Neural cell (in vitro differentiated cells): ENCODE measurements around the gene FOXO3. TPM values are rescaled to one million over a fixed set of nuclear protein-coding genes. Genes with fewer than 3 reads are reported as not detected.

Experiments
- H2AFZ ChIP-seq: fragments of 200-600, 300-800 bp; sonication (generic), shearing (Covaris generic); 2 replicates; pipeline ENCODE4 v1.6.0; 2014; ENCODE audit warnings: low read depth, mild to moderate bottlenecking, antibody characterized with exemption, low read length, moderate library complexity
- H3F3A ChIP-seq: fragments of 200-600 bp; shearing (Covaris generic); 2 replicates; pipeline ENCODE4 v1.6.1; 2016; ENCODE audit warnings: mild to moderate bottlenecking, moderate library complexity, mixed read lengths, antibody characterized with exemption, low read length; ENCODE audit not compliant: insufficient read depth, poor library complexity, severe bottlenecking
- H3K27ac ChIP-seq: fragments of 200-600, 300-800 bp; sonication (generic), shearing (Covaris generic); 2 replicates; pipeline ENCODE4 v1.5.1; 2014; ENCODE audit warnings: mild to moderate bottlenecking, low read length, moderate library complexity
- H3K27me3 ChIP-seq: fragments of 300-800, 200-600 bp; sonication (generic), shearing (Covaris generic); 2 replicates; pipeline ENCODE4 v1.6.0; 2014; ENCODE audit warnings: mild to moderate bottlenecking, low read depth, low read length, moderate library complexity; ENCODE audit not compliant: insufficient read depth
- H3K36me3 ChIP-seq: fragments of 300-800, 200-600 bp; sonication (generic), shearing (Covaris generic); 2 replicates; pipeline ENCODE4 v1.5.1; 2014; ENCODE audit warnings: mild to moderate bottlenecking, antibody characterized with exemption, low read length, moderate library complexity; ENCODE audit not compliant: insufficient read depth
- H3K4me2 ChIP-seq: fragments of 300-800, 200-600 bp; sonication (generic), shearing (Covaris generic); 2 replicates; pipeline ENCODE4 v1.6.0; 2014; ENCODE audit warnings: mild to moderate bottlenecking, low read length
- H3K4me3 ChIP-seq: fragments of 300-800, 200-600 bp; sonication (generic), shearing (Covaris generic); 2 replicates; pipeline ENCODE4 v1.5.1; 2014; ENCODE audit warnings: mild to moderate bottlenecking, low read length, moderate library complexity
- H3K79me2 ChIP-seq: fragments of 200-600 bp; shearing (Covaris generic); replicated peaks from 2 replicates; pipeline ENCODE4 v1.6.0; 2014; ENCODE audit warnings: mild to moderate bottlenecking, low read length, moderate library complexity; ENCODE audit not compliant: insufficient read depth
- H3K9ac ChIP-seq: fragments of 300-800, 200-600 bp; sonication (generic), shearing (Covaris generic); 2 replicates; pipeline ENCODE4 v1.6.1; 2016; ENCODE audit warnings: mild to moderate bottlenecking, low read length, mixed read lengths
- H3K9me2 ChIP-seq: fragments of 200-600 bp; shearing (Covaris generic); 2 replicates; pipeline ENCODE4 v1.6.1; 2016; ENCODE audit warnings: mild to moderate bottlenecking, low read length, mixed read lengths; ENCODE audit not compliant: insufficient read depth
- H3K9me3 ChIP-seq: fragments of 200-600, 300-800 bp; sonication (generic), shearing (Covaris generic); 2 replicates; pipeline ENCODE4 v1.6.1; 2016; ENCODE audit warnings: mild to moderate bottlenecking, mixed run types, low read length, moderate library complexity, mixed read lengths
- H4K20me1 ChIP-seq: fragments of 200-600 bp; shearing (Covaris generic); 2 replicates; pipeline ENCODE4 v1.6.1; 2016; ENCODE audit warnings: mild to moderate bottlenecking, mixed run types; ENCODE audit not compliant: insufficient read depth
- CTCF ChIP-seq: fragments of 450-650 bp; IDR thresholded peaks from 2 replicates; pipeline ENCODE4 v1.5.1; 2014; ENCODE audit warnings: antibody characterized with exemption, mild to moderate bottlenecking, moderate library complexity; ENCODE audit not compliant: poor library complexity, severe bottlenecking
- EP300 ChIP-seq: fragments of 450-650 bp; conservative IDR thresholded peaks from 2 replicates; pipeline ENCODE4 v1.6.1; 2014; ENCODE audit warnings: antibody characterized with exemption, mild to moderate bottlenecking, moderate library complexity; ENCODE audit not compliant: poor library complexity, severe bottlenecking
- EZH2 ChIP-seq: fragments of 200-600, 300-800 bp; shearing (Covaris generic), sonication (generic); IDR thresholded peaks from 2 replicates; pipeline ENCODE4 v1.6.1; 2014; ENCODE audit warnings: antibody characterized with exemption, low read length, borderline replicate concordance, mild to moderate bottlenecking; ENCODE audit not compliant: insufficient read depth, poor library complexity, severe bottlenecking
- MXI1 ChIP-seq: fragments of 450-650 bp; conservative IDR thresholded peaks from 2 replicates; pipeline ENCODE4 v1.6.1; 2014; ENCODE audit warnings: antibody characterized with exemption, mild to moderate bottlenecking; ENCODE audit not compliant: poor library complexity, severe bottlenecking
- POLR2AphosphoS5 ChIP-seq: IDR thresholded peaks from 2 replicates; pipeline ENCODE4 v1.6.1; 2012
- RAD21 ChIP-seq: fragments of 450-650 bp; conservative IDR thresholded peaks from 2 replicates; pipeline ENCODE4 v1.6.1; 2014; ENCODE audit warnings: antibody characterized with exemption, mild to moderate bottlenecking, moderate library complexity
- REST ChIP-seq: IDR thresholded peaks from 2 replicates; pipeline ENCODE4 v1.6.1; 2012; ENCODE audit warnings: borderline replicate concordance
- SMC3 ChIP-seq: fragments of 450-650 bp; conservative IDR thresholded peaks from 2 replicates; pipeline ENCODE4 v1.6.1; 2014; ENCODE audit warnings: antibody characterized with exemption, mild to moderate bottlenecking, moderate library complexity; ENCODE audit not compliant: poor library complexity
- TAF1 ChIP-seq: IDR thresholded peaks from 2 replicates; pipeline ENCODE4 v1.6.1; 2012; ENCODE audit warnings: low read depth
- polyA plus RNA-seq: library from polyadenylated mRNA; depleted of rRNA; stranded (reverse); fragments of >200 nt; gene quantifications from 2 replicates; pipeline ENCODE4 v1.2.3, GENCODE V29; 2014

FOXO3 gene
- polyA plus RNA-seq, 1 donor from 2014 or later: 21.3 TPM

GRCh38 chr6:108549241-108549640 lies 11.5 kb upstream of the FOXO3 start:
- TF ChIP-seq POLR2AphosphoS5 (no peak), REST (no peak), MXI1 (no peak), SMC3 (no peak), EP300 (no peak), RAD21 (no peak), EZH2 (no peak), CTCF (no peak), TAF1 (no peak)

GRCh38 chr6:108549741-108550140 lies 11.0 kb upstream of the FOXO3 start:
- Histone ChIP-seq H4K20me1 (no peaks in the 10 kb centered on the region), H3K9me2 (no peaks in the 10 kb centered on the region), H3K4me3 (no peak overlapping the region), H3K79me2 (no peaks in the 10 kb centered on the region), H3K27me3 (no peaks in the 10 kb centered on the region), H3K9ac (no peak overlapping the region), H3K27ac (no peak overlapping the region), H2AFZ (no peak overlapping the region), H3K36me3 (no peaks in the 10 kb centered on the region), H3K4me2 (no peak overlapping the region), H3K9me3 (no peaks in the 10 kb centered on the region), H3F3A (no peaks in the 10 kb centered on the region)
- no peak for TF ChIP-seq REST
- TF ChIP-seq EP300: no peak
- TF ChIP-seq SMC3: no peak
- no peak for TF ChIP-seq RAD21
- no peak for TF ChIP-seq MXI1
- no peak for TF ChIP-seq TAF1
- no peak for TF ChIP-seq POLR2AphosphoS5
- TF ChIP-seq EZH2: no peak
- TF ChIP-seq CTCF: no peak

More at GRCh38 chr6:108549241-108549640, 11.5 kb upstream of the FOXO3 start:
- Histone ChIP-seq H3K4me2 (no peak overlapping the region), H3K9me2 (no peaks in the 10 kb centered on the region), H3F3A (no peaks in the 10 kb centered on the region), H3K4me3 (no peak overlapping the region), H4K20me1 (no peaks in the 10 kb centered on the region), H3K27ac (no peak overlapping the region), H3K27me3 (no peaks in the 10 kb centered on the region), H3K79me2 (no peaks in the 10 kb centered on the region), H3K9ac (no peak overlapping the region), H3K9me3 (no peaks in the 10 kb centered on the region), H2AFZ (no peak overlapping the region), H3K36me3 (no peaks in the 10 kb centered on the region)
